Smooth muscle cell of the brain vasculature (primary cell): ENCODE measurements around the gene DHX9.
A peak's percentile ranks its signal among the peaks of the same experiment; 100 is the strongest.

ENCODE experiments used
- DNase-seq: peaks from one replicate; pipeline ENCODE4 v3.0.0-alpha.2; 2012; ENCODE audit warnings: low read depth, low spot score

Gene DHX9

DNA sequence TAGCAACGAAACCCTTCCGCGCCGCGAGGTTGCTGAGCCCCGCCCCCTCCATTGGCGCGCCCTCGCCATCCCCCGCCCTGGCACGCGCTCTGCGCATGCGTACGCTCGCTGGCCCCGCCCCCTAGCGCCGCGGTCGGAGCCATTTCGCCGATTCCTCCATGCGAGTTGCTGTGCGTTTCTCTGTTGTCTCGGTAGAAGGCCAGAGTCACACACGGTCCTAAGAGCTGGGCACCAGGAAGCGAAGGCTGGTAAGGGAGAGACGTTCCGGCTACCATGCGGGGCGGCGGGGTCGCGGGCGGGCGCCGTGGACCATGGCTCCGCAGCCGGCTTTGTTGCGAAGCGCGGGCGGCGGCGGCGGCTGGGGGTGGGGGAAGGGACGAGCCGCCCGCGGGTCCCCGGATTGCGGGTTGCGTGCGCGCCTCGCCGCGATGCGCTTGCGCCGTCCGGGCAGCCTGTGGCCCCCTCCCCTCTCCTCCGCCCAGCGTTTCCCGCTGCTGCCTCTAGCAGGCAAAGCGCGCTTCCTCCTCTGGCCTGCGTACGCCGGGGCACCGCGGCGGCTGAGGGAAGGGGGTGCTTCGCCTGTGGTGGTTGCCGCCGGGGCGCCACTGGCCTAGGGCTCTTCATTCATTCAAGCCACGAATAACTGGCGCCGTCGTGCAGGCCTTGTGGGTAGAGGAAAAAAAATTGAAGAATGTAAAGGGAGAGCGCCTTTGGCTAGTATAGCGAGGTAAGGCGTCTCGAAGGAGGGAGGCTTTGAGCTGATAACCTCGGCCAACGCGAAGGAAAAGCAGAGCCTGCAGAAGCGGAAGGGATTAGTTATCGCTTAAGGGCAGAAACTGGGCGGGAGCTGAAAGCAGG is at the start of gene DHX9:
Gene DHX9 (plus strand): TSS at position 139 of the 858 bp plus-strand sequence. CDS start 3,220 bp downstream, outside the sequence.
- peak; percentile 62 for DNase-seq

GRCh38 chr1:182791281-182792179 is 47.6 kb upstream of the DHX9 start:
- no peak for DNase-seq

GRCh38 chr1:182794091-182794490 is 45.1 kb upstream of the DHX9 start:
- no peak for DNase-seq

DNA sequence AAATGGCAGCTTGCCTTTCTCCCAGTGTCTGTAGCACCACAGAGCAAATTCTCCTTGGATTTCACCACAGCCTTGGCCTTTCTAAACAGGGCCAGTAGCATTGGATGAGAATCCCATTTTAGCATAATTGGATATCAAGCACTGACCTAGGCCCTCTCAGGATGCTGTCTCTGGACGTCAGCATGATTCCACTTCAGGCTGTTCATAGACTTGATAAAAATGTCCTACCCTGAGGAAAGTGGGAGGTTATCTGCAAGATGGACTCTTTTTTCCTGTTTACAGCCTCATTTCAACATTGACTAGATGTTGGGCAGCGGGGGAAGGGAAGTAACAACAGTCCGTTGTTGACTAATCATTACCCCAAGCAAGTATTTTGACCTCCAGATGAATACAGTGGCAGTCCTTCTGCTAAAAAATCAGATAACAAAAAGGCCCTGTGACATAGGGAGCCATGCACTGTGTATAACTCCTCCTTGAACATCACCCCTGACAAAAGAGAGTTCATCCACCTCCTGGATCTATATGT is 44.4 kb upstream of the DHX9 start:
- no peak for DNase-seq

GRCh38 chr1:182795563-182796228 is 43.5 kb upstream of the DHX9 start:
- DNase-seq = no peak

- no peak for DNase-seq
These were observed 36.9 kb upstream of the DHX9 start for GRCh38 chr1:182802006-182802803.

DNA sequence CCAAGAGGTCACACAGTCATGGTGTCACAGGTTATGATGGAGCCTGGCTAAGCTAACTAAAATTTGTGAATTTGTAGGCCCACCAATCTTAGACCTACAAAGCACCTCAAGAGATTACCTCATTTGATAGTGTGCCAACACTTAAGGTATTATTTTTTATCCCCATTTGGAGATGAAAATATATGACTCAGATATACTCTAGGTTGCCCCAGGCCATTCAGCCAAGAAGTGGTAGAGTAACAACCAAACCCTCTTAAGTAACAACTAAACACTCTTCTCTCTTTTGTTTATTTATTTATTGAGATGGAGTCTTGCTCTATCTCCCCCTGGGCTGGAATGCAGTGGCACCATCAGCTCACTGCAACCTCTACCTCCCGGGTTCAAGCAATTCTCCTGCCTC is 35.3 kb upstream of the DHX9 start:
- DNase-seq = no peak

DNA sequence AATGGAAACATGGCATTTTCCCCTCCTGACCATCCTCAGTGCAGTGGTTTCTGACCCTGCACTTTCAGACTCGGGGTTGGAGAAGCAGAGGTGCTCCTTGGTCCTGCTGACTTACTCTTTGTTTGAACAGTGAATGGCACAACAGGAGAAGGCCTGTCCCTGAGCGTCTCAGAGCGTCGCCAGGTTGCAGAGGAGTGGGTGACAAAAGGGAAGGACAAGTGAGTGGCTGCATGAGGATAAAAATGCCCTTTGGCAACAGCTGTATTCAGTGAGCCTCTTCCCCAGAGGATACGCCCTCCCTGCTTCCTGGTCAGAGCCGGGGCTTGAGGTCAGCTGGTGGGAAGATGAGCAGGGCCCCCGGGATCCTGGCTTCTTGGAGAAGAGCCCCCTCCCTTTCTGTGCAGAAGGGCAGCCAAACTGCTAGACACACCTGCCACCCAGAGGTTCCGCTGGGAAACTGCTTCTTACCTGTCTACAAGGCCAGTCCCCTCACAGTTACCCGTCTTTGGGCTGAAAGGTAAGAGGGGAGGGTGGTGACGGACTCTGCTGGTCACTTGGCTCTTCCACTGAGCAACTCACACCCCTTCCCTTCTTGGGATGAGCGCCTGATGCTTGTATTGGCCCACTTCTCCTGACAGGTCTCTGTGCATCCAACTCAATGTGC is 33.0 kb upstream of the DHX9 start:
- DNase-seq = no peak

GRCh38 chr1:182807907-182808306 is 31.2 kb upstream of the DHX9 start:
- no peak for DNase-seq

GRCh38 chr1:182809414-182809957 is 29.7 kb upstream of the DHX9 start:
- DNase-seq = no peak

- no peak for DNase-seq
These were observed 27.0 kb upstream of the DHX9 start for GRCh38 chr1:182811975-182812722.

DNA sequence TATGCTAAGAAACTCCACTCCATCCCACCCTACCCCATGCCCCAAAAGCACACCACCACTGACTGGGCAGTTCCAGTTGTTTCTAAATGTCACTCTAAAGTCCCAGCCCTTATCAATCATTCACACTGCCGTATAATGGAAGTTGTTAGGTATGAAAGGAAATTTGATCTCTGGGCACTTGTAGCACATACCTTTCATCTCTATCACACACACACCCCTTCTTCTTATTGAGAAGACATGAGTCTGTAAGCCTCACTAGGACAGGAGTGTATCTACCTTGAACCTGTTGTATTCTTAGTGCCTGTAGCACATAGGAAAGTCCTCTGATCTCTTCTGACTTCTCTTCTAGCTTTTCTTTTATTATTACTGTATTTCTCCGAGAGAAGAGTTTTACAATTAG is 22.3 kb upstream of the DHX9 start:
- DNase-seq = no peak

DNA sequence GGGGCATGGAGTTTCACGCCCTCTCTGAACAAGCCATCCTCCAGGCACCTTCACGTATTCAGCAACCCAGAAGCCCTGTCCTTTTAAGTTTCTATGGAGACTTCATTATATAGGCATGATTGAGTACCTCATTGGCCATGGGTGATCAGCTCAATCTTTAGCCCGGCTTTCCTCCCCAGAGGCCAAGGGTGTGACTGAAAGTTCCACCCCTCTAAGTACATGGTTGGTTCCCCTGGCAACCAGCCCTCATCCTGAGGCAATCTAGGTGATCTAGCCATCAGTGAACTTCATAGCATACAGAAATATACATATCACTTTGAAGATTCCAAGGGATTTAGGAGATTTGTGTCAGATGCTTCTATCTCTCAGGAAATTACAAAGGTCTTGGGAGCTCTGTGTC is 21.3 kb upstream of the DHX9 start:
- DNase-seq = no peak

DNA sequence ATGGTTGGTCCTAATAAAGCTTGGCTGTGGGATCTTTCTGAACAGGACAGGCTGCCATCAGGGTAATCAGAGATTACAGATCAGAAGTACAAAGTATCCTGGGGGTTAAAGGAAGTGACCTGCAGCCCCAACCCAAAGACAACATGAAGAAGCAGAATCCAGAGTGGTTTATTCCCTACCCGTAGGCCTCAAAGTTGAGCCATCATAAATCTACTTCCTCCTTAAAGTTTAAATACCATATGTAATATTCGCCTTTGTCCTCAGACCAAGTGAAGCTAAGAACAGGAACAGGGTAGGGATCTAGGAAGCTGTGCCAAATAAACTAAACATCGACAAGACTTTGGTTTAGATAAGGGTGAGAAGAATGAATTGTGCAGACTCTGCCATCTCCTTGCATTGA is 15.9 kb upstream of the DHX9 start:
- DNase-seq = no peak

DNA sequence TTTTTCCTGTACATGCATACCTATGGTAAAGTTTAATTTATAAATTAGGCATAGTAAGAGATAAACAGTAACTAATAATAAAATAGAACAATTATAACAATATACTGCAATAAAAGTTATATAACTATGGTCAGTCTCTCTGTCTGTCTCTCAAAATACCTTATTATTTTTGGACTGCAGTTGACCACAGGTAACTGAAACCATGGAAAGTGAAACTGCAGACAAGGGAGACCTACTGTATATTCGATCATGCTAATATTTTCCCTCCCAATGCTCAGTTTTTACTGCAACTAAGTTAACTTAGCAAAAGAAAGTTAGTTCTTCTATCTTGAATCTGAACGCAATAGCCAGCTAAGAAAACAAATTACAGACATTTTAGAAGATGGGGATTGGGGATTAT is 12.3 kb upstream of the DHX9 start:
- no peak for DNase-seq

DNA sequence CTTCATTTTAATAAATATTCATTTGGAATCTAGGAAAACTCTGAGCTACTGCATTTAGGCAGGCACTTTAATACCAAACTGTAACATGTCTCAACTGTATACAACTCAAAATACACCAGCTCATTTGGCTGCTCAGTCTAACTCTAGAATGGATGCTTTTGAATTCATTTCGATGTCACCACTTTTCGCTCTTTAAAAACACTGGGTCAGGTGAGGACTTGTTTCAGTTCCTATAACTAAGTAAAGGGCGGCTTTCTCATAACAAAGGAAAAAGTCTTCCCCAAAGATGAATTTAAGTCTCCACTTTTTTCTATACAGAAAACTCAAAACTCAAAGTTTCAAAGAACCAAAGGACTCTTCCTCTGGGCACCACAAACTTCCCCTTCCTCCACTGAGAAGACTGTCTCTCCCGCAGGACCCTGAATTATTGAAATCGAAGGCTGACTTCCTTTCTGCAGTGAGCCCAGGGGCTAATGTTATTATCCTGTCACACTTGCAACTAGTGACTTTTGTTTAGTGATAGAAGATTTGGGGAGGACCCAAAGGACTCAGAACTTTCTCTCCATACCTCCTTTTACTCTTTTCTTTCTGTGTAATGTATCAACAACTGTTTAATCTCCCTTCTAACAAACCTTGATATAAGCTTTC is 9.7 kb upstream of the DHX9 start:
- DNase-seq = no peak

GRCh38 chr1:182833271-182833670 is 5.9 kb upstream of the DHX9 start:
- no peak for DNase-seq

- DNase-seq = no peak
These were observed 4.8 kb upstream of the DHX9 start for GRCh38 chr1:182834326-182834725.

DNA sequence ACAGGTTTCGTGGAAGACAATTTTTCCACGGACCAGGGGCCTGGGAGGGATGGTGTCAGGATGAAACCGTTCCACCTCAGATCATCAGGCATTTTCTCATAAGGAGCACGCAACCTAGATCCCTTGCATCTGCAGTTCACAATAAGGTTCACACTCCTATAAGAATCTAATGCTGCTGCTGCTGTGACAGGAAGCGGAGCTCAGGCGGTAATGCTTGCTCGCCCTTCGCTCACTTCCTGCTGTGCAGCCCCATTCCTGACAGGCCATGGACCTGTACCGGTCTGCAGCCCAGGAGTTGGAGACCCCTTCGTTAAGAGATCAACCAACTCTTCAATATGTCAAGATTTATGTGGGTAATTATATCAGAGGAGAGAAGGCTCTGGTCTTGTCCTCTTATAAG is 3.3 kb upstream of the DHX9 start:
- no peak for DNase-seq
